Lower leg skin (tissue), 3 donors: ENCODE measurements around the gene ZBTB7C.

Source experiments
- CTCF ChIP-seq, 3 donors: fragments of 450-650 bp; IDR thresholded peaks; one replicate each; pipeline ENCODE4 v1.5.1; 2016; ENCODE audit warnings: antibody characterized with exemption in 3 of 3, mild to moderate bottlenecking in 3 of 3, moderate library complexity in 2 of 3
- POLR2A ChIP-seq, 2 donors: fragments of 450-650 bp; IDR thresholded peaks; one replicate each; pipeline ENCODE4 v1.6.1; 2016 to 2017; ENCODE audit warnings: antibody characterized with exemption in 2 of 2, mild to moderate bottlenecking in 1 of 2, moderate library complexity in 1 of 2

GRCh38 chr18:48200631-48201336 lies 208.4 kb downstream of the ZBTB7C start:
- TF ChIP-seq CTCF (IDR thresholded peaks at IDR 0.05) (no peak), POLR2A (IDR thresholded peaks at IDR 0.05) (no peak)
